ENCODE data around the gene SPC24. TPM values are rescaled to one million over a fixed set of nuclear protein-coding genes. Genes with fewer than 3 reads are reported as not detected.
"Not testable (repeated sequence)": the region's sequence is repeated elsewhere in the genome, so short reads cannot be mapped to it uniquely, and the experiment has no call there.

SPC24 gene
- polyA plus RNA-seq, 1 donor from 2014 or later, result not detected

DNA sequence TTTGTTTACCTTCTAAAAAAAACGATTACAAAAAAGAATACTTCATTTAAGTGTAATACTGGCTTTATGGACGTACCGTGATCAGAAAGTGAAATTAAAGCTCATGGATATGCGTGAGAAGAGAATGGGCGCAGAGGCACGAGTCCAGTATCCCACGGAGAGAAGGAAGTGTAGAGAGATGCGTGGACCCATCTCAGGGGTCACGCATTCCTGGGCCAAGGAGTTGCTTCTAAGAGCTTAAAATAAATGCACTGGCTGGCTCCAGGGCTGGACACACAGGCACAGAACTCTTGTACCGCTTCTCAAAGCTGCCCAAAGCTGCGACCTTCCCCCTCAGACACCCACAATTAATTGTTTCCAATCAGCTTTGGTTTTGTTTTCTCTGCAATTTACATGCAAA lies 8.7 kb upstream of the SPC24 start:
- Mint-ChIP-seq H3K4me3 (no peak overlapping the region), H3K27ac (no peak overlapping the region), H3K9me3 (peaks cover 0 to 6% (median 2%) of the 10 kb centered on the region in 3 donors)

DNA sequence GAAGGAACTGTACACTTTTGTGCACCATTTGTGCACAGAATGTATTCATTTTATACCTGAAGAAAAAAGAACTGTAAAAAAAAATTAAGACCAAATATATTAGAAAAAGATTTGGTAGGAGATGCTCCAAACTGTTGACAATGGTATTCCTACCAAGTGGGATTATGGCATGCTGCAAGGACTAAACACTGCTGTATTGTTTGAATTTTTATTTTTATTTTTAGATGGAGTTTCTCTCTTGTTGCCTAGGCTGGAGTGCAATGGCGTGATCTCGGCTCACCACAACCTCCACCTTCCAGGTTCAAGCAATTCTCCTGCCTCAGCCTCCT lies 4.8 kb upstream of the SPC24 start:
- not testable (repeated sequence) for H3K36me3 Mint-ChIP-seq, H3K27ac Mint-ChIP-seq, H3K4me1 Mint-ChIP-seq, H3K4me3 Mint-ChIP-seq, H3K9me3 Mint-ChIP-seq, H3K27me3 Mint-ChIP-seq

More for the DNA sequence above, 8.7 kb upstream of the SPC24 start:
- Mint-ChIP-seq H3K36me3 (no peaks in the 10 kb centered on the region), H3K27me3 (peaks cover 2% of the 10 kb centered on the region), H3K4me1 (no peaks in the 10 kb centered on the region)

DNA sequence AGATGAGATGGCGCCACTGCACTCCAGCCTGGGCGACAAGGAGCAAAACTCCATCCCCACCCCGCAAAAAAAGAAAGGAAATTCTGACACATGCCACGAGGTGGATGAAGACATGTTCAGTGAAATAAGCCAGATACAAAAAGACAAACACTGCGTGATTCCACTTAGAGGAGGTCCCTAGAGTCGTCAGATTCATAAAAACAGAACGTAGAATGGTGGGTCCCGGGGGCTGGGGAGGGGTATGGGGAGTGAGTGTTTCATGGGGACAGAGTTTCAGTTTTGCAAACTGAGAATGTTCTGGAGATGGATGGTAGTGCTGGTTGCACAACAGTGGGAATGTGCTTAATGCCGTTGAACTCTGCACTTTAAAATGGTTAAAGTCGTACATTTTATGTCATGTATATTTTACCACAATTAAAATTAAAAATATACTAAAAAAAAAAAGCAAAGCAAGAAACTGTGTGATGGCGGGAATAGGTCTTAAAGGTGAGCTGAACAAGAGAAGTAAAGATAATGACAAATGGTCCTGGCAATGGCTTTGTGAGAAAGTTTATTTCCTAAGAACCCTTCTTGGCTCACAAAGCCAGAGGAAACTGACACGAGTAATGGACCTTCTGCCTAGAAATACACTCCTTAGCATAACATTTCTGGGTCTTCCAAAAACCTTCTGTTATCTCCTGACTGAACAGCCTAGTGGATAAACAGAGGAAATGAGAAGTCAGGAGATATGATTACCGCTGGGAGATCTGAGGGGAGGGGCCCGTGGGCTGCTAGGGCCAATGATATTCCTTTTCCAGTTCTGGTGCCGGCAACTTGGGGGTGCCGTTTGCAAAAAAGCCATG lies 4.2 kb upstream of the SPC24 start:
- H3K4me1 Mint-ChIP-seq, result peaks cover 5 to 6% (median 5%) of the 10 kb centered on the region in 3 donors
- H3K36me3 Mint-ChIP-seq, result no peaks in the 10 kb centered on the region
- H3K4me3 Mint-ChIP-seq, result no peak overlapping the region
- peaks cover 0 to 4% (median 2%) of the 10 kb centered on the region in 3 donors for H3K9me3 Mint-ChIP-seq
- H3K27me3 Mint-ChIP-seq, result no peaks in the 10 kb centered on the region
- H3K27ac Mint-ChIP-seq, result no peak overlapping the region

DNA sequence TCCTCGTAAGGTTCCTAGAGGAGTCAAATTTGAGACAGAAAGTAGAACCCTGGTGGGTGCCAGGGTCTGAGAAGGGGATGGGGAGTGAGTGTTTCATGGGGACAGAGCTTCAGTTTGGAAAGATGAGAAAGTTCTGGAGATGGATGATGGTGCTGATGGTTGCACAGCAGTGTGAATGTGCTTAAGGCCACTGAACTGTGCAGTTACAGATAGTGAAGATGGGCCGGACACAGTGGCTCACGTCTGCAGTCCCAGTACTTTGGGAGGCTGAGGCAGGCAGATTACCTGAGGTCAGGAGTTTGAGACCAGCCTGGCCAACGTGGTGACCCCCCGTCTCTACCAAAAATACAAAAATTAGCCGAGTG lies 917 bp downstream of the SPC24 start:
- Mint-ChIP-seq H3K27me3 (peaks cover 3% of the 10 kb centered on the region), H3K4me3 (peak overlapping the region; percentile 59 to 93 (median 82)), H3K9me3 (peaks cover 0 to 2% (median 0%) of the 10 kb centered on the region in 3 donors), H3K4me1 (peaks cover 10 to 12% (median 11%) of the 10 kb centered on the region in 3 donors), H3K27ac (no peak overlapping the region), H3K36me3 (no peaks in the 10 kb centered on the region)

DNA sequence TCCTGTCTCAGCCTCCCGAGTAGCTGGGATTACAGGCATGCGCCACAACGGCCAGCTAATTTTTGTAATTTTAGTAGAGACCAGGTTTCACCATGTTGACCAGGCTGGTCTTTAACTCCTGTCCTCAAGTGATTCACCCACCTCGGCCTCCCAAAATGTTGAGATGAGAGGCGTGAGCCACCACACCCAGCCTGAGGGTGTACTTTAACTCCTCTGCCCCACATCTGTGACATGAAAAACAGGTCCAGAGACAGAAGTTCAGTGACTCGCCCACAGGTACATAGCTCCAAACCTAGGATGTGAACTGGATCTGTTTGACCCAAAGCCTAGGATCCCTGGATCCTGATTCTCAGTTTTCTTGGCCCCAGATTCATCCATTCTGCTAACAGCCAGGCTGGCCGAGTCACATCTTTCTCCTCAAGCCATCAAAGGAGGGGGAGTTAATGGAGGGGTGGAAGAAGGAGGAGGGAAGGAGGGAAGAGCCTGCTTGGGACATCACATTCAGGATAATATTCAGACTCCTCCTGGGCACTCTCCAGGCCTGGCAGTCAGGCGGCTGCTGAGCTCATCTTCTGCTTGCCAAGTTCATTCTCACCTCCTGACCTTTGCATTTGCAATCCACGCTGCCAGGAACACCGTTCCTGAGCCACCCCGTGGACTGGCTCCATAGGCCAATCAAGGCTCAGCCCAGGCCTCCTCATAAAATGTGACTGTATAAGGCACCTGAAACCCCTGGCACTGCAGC lies 3.1 kb downstream of the SPC24 start:
- no peaks in the 10 kb centered on the region for H3K9me3 Mint-ChIP-seq
- H3K4me3 Mint-ChIP-seq, result peak overlapping the region in 1 of 4 donors; percentile 21
- H3K36me3 Mint-ChIP-seq, result no peaks in the 10 kb centered on the region
- H3K4me1 Mint-ChIP-seq, result peaks cover 10 to 12% (median 12%) of the 10 kb centered on the region in 3 donors
- peaks cover 3% of the 10 kb centered on the region for H3K27me3 Mint-ChIP-seq
- H3K27ac Mint-ChIP-seq, result peak overlapping the region in 1 of 3 donors; percentile 53

DNA sequence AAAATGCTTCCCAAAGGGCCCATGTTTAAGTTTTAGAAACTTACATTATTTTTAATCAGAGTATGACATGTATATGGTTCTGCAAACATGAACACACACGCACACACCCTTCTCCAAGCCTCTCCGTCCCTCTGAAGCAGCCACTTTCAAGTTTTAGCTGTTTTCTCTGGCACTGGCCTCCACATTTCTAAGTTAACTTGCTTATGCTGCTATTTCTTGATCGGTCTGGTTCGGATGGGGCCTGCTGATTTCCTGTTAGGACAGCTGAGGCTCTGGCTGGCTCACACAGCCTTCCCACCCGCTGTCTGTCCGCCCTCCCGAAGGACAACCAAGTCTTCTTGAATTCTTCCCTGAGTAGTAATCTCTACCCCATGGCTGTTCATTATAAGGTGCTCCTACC lies 4.4 kb downstream of the SPC24 start:
- H3K4me1 Mint-ChIP-seq, result peaks cover 10 to 12% (median 12%) of the 10 kb centered on the region in 3 donors
- peaks cover 3% of the 10 kb centered on the region for H3K27me3 Mint-ChIP-seq
- no peaks in the 10 kb centered on the region for H3K36me3 Mint-ChIP-seq
- H3K27ac Mint-ChIP-seq, result no peak overlapping the region
- H3K4me3 Mint-ChIP-seq, result no peak overlapping the region
- no peaks in the 10 kb centered on the region for H3K9me3 Mint-ChIP-seq

DNA sequence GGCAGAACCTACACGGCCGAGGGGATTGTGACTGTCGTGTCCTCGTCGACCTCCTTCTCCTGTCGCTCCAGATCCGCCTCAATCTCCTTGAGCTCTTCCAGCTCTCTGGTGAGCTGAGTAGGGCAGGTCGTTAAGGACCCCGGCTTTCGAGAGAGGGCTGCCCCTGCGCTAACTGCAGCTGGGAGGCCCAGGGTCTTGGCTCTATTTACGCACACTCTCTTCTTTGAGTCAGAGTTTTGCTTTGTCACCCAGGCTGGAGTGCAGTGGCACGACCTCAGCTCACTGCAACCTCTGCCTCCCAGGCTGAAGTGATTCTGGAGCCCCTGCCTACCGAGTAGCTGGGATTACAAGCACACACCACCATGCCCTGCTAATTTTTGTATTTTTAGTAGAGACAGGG lies 7.6 kb downstream of the SPC24 start:
- peaks cover 0 to 1% (median 0%) of the 10 kb centered on the region in 3 donors for H3K4me1 Mint-ChIP-seq
- no peaks in the 10 kb centered on the region for H3K27me3 Mint-ChIP-seq
- no peaks in the 10 kb centered on the region for H3K9me3 Mint-ChIP-seq
- no peaks in the 10 kb centered on the region for H3K36me3 Mint-ChIP-seq
- no peak overlapping the region for H3K4me3 Mint-ChIP-seq
- H3K27ac Mint-ChIP-seq, result no peak overlapping the region

DNA sequence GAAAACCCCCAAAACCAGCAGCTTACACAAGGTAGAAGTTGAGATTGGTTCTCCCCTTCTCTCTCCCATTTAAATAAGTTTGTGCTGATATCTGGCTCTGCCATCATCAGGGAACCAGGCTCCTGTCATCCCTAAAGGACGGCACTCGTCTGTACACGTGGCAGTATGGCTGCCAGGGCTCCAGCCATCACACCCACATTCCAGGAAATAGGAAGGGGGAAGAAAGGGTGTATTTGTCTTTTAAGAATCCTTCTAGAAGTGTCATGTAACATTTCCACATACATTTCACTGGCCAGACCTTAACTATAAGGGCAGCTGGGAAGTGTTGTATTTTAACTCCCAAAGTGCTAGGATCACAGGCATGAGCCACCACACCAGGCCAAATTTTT lies 10.1 kb downstream of the SPC24 start:
- peaks cover 2% of the 10 kb centered on the region for H3K27me3 Mint-ChIP-seq
- no peaks in the 10 kb centered on the region for H3K9me3 Mint-ChIP-seq
- H3K36me3 Mint-ChIP-seq, result no peaks in the 10 kb centered on the region
- no peak overlapping the region for H3K4me3 Mint-ChIP-seq
- H3K27ac Mint-ChIP-seq, result no peak overlapping the region
- peaks cover 0 to 1% (median 0%) of the 10 kb centered on the region in 3 donors for H3K4me1 Mint-ChIP-seq

DNA sequence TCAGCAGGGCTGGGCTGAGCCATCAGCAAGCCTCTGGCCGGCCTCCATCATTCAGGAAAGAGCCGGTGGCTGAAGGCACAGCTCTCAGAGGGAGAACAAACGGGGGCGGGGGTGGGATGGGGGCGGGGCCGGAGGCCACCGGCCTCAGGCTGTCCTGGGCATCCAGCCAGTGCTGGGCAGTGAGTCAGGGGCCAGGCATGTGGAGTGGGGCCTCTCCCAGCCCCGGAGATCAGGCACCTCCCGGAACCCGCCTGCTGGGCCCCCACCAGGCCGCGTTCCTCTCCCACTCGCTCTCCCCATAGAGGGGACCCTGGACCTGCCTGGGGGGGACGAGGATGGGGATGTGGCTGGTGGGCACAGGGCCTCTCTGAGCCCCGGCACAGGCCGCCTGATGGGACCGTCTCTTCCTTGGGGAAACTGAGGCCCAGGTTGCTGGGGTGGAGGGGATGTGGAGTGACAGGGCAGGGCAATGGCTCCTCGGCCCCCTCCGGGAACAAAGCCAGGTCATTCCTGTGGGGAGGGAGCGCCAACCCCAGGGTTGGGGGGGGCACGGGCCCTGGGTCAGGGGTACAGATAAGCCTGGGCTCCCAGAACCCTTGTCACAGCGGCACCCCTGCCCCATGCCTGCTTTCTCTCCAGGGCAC lies 12.9 kb downstream of the SPC24 start:
- H3K27ac Mint-ChIP-seq, result no peak overlapping the region
- H3K9me3 Mint-ChIP-seq, result peaks cover 0 to 1% (median 0%) of the 10 kb centered on the region in 3 donors
- H3K36me3 Mint-ChIP-seq, result no peaks in the 10 kb centered on the region
- peaks cover 0 to 6% (median 0%) of the 10 kb centered on the region in 3 donors for H3K4me1 Mint-ChIP-seq
- H3K27me3 Mint-ChIP-seq, result peaks cover 16% of the 10 kb centered on the region
- H3K4me3 Mint-ChIP-seq, result no peak overlapping the region

DNA sequence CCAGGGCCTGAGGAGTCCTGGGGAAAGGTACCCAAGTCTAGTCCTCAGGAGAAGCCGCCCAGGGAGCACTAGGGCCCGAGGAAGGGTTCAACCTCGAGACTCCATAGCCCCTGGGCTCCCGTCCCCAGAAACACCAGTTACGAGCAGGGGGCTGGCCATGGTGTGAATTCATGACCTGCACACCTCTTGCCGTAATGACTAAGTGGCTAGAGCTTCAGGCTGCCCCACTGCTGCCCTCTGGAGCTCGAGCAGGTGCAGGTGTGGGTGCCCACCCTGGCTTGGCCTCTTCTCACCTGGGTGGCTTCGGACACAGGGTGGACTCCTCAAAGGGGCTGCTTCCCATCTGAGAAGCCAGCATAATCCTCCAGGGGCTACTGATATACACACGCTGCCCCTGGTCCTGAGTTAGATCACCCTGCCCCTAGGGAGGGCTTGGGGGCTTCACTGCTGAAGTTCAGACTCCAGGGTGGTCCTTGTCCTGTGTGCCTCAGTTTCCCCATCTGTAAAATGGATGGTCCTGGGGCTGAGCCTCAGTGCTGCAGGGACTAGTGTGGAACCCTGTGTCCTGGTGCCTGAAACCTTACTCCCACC lies 13.6 kb downstream of the SPC24 start:
- Mint-ChIP-seq H3K36me3 (no peaks in the 10 kb centered on the region), H3K27me3 (peaks cover 22% of the 10 kb centered on the region), H3K4me1 (peaks cover 0 to 8% (median 0%) of the 10 kb centered on the region in 3 donors), H3K9me3 (peaks cover 0 to 1% (median 0%) of the 10 kb centered on the region in 3 donors), H3K27ac (no peak overlapping the region), H3K4me3 (no peak overlapping the region)

DNA sequence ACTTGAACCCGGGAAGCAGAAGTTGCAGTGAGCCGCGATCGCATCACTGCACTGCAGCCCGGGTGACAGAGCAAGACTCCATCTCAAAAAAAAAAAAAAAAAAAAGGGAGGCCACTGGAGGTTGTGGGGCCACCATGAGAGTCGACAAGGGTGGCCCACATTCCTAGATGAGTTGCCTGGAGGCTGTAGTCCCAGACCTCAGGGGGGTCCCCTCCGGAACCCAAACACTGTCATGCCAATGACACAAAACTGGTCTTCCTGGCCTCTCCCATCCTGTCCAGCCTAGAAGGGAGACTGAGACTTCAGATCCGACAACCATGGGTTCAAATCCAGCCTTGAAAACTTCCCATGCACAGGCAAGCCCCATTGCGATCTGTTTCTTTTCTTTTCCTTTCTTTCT lies 14.7 kb downstream of the SPC24 start:
- no peaks in the 10 kb centered on the region for H3K36me3 Mint-ChIP-seq
- H3K4me3 Mint-ChIP-seq, result no peak overlapping the region
- peaks cover 0 to 1% (median 0%) of the 10 kb centered on the region in 3 donors for H3K9me3 Mint-ChIP-seq
- H3K27ac Mint-ChIP-seq, result no peak overlapping the region
- peaks cover 27% of the 10 kb centered on the region for H3K27me3 Mint-ChIP-seq
- H3K4me1 Mint-ChIP-seq, result peaks cover 0 to 8% (median 0%) of the 10 kb centered on the region in 3 donors

DNA sequence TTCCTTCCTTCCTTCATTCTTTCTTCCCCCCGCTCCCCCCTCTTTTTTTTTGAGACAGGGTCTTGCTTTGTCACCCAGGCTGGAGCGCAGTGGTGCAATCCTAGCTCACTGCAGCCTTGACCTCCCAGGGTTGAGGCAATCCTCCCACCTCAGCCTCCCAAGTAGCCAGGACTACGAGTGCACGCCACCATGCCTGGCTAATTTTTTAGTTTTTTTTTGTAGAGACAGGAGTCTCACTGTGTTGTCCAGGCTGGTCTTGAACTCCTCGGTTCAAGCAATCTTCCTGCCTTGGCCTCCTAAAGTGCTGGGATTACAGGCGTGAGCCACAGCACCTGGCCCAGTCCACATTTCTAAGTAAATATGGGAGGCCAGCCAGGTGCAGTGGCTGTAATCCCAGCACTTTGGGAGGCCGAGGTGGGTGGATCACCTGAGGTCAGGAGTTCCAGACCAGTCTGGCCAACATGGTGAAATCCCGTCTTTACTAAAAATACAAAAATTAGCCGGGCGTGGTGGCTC lies 15.5 kb downstream of the SPC24 start:
- not testable (repeated sequence) for H3K9me3 Mint-ChIP-seq

DNA sequence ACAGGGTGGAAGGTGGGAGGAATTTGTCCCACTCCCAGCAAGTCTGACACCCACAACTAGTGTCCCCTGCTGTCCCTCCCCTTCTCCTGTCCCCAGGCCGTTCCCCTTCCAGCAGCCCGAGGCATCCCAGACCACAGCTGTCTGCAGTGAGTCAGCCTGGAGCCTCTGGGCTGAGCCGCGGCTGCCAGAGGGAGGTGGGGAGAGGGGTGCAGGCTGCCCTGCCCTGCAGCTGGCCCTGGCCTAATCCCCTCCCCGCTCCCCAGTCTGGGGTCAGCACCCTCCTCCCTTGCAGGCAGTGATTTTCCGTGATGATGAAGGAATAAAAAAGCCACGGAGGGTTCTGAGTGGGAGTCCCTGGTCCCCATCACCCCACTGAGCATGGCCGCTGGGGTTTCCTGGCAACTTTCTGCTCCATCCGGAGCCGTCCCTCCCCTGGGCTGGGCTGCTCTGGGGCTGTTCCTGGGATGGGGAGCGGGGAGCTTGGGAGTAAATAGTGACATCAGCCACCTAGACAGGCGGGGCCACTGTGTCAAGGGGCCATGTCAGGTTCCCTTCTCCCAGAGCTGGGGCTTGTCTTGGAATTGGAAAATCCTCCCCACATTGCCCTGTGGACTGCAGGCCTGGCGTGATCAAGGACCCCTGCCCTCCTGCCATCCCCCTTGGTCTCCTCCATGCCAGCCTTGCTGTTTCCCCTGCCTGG lies 16.8 kb downstream of the SPC24 start:
- peaks cover 29% of the 10 kb centered on the region for H3K27me3 Mint-ChIP-seq
- no peaks in the 10 kb centered on the region for H3K36me3 Mint-ChIP-seq
- H3K4me1 Mint-ChIP-seq, result peaks cover 0 to 8% (median 0%) of the 10 kb centered on the region in 3 donors
- no peak overlapping the region for H3K27ac Mint-ChIP-seq
- peak overlapping the region in 1 of 4 donors; percentile 74 for H3K4me3 Mint-ChIP-seq
- peaks cover 0 to 1% (median 0%) of the 10 kb centered on the region in 3 donors for H3K9me3 Mint-ChIP-seq

More for the DNA sequence above, 15.5 kb downstream of the SPC24 start:
- H3K27me3 Mint-ChIP-seq, result peaks cover 29% of the 10 kb centered on the region
- peak overlapping the region in 1 of 4 donors; percentile 22 for H3K4me3 Mint-ChIP-seq
- not testable (repeated sequence) for H3K27ac Mint-ChIP-seq, H3K36me3 Mint-ChIP-seq, H3K4me1 Mint-ChIP-seq
